Measurements from ENCODE around the gene OXCT2. TPM values are rescaled to one million over a fixed set of nuclear protein-coding genes. Genes with fewer than 3 reads are reported as not detected.

Gene OXCT2
- total RNA-seq, 1 donor from 2014 or later, result 0.36 TPM

DNA sequence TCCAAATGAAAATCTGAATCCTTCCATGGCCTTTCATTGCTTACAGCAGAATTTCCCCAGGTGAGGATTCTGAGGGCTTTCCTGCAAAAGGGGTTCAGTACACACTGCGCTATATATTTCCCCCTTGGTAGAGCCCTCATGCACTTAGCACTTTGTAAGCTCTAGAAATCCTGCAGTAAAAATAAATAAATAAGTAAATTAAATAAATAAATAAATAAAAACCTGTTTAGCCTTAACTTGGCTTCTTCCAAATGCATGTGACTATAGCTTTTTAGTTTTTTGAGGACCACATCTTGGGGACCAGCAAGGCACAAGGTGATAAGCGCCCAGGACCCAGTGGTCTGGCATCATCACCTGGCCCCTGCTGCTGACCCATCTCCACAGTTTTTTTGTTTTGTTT, 20.7 kb upstream of the OXCT2 start:
- H3K4me3 ChIP-seq (ENCODE audit: insufficient read depth, low read depth, low read length), result no peak overlapping the region
- peaks cover 37% of the 10 kb centered on the region for H3K27me3 Mint-ChIP-seq (ENCODE audit: low read depth, unreplicated experiment)
- no peaks in the 10 kb centered on the region for H4K20me1 ChIP-seq (ENCODE audit: insufficient read depth, low read length)
- no peaks in the 10 kb centered on the region for H3K79me2 ChIP-seq (ENCODE audit: insufficient read depth, low read length)
- H3K27me3 ChIP-seq (ENCODE audit: insufficient read depth, low read length), result peaks cover 28% of the 10 kb centered on the region
- H3K4me2 ChIP-seq (ENCODE audit: low read length), result no peak overlapping the region
- H3K27ac Mint-ChIP-seq (ENCODE audit: unreplicated experiment), result no peak overlapping the region
- H3K9me3 Mint-ChIP-seq (ENCODE audit: unreplicated experiment), result peaks cover 3% of the 10 kb centered on the region
- DNase-seq (ENCODE audit: low read depth), result no peak
- no peaks in the 10 kb centered on the region for H3K36me3 ChIP-seq (ENCODE audit: insufficient read depth, low read length)
- no peak for TF ChIP-seq EZH2 (IDR thresholded peaks at IDR 0.05; ENCODE audit: insufficient read depth, low read length)
- TF ChIP-seq CTCF (IDR thresholded peaks at IDR 0.05; ENCODE audit: insufficient read depth, low read depth, low read length), result no peak
- FAIRE-seq, result no peak
- H3K27ac ChIP-seq (ENCODE audit: low read depth, low read length), result no peak overlapping the region
- no peaks in the 10 kb centered on the region for H3K9me3 ChIP-seq (ENCODE audit: insufficient read depth, low read depth, low read length)
- H3K4me1 ChIP-seq (ENCODE audit: insufficient read depth, low read length), result no peaks in the 10 kb centered on the region
- H3K4me1 Mint-ChIP-seq (ENCODE audit: low read depth, unreplicated experiment), result peaks cover 1% of the 10 kb centered on the region
- H2AFZ ChIP-seq (ENCODE audit: low read depth, low read length), result no peak overlapping the region
- no peak overlapping the region for H3K9ac ChIP-seq (ENCODE audit: low read length)
- peaks cover 2% of the 10 kb centered on the region for H3K36me3 Mint-ChIP-seq (ENCODE audit: low read depth, unreplicated experiment)
- H3K4me3 Mint-ChIP-seq (ENCODE audit: unreplicated experiment), result no peak overlapping the region

DNA sequence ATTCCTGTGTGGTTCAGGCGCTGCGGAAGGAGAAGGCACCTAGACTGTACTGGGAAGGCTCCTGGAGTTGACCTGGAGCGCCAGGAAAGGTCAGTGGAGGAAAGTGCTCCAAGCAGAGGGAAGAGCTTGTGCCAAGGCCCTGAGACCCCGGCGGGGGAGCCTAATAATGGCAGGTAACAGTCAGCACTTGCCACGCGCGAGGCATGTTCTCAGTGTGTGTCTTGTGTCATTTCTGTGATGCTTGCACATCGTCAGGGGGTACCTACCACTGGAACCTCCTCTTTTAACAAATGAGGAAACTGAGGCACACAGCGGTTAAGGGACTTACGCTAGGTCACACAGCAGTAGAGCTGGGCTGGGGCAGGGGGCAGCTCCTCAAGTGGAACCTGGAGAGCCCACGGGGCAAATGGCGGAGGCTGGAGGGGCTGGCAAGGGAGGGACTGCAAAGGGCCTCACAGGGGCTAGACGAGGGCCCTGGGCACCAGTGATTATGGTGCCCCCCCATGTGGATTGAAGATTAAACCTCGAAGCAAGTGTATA, 18.5 kb upstream of the OXCT2 start:
- peak overlapping the region; percentile 34 for H2AFZ ChIP-seq (ENCODE audit: low read depth, low read length)
- Mint-ChIP-seq H3K4me1 (ENCODE audit: low read depth, unreplicated experiment) (peaks cover 1% of the 10 kb centered on the region), H3K4me3 (ENCODE audit: unreplicated experiment) (peak overlapping the region; percentile 62), H3K27me3 (ENCODE audit: low read depth, unreplicated experiment) (peaks cover 52% of the 10 kb centered on the region), H3K36me3 (ENCODE audit: low read depth, unreplicated experiment) (peaks cover 2% of the 10 kb centered on the region), H3K9me3 (ENCODE audit: unreplicated experiment) (peaks cover 3% of the 10 kb centered on the region), H3K27ac (ENCODE audit: unreplicated experiment) (no peak overlapping the region)
- DNase-seq (ENCODE audit: low read depth) (no peak), FAIRE-seq (no peak)
- no peak overlapping the region for H3K27ac ChIP-seq (ENCODE audit: low read depth, low read length)
- no peak overlapping the region for H3K9ac ChIP-seq (ENCODE audit: low read length)
- H3K27me3 ChIP-seq (ENCODE audit: insufficient read depth, low read length), result peaks cover 28% of the 10 kb centered on the region
- no peaks in the 10 kb centered on the region for H3K9me3 ChIP-seq (ENCODE audit: insufficient read depth, low read depth, low read length)
- H3K4me2 ChIP-seq (ENCODE audit: low read length), result peak overlapping the region; percentile 67
- TF ChIP-seq CTCF (IDR thresholded peaks at IDR 0.05; ENCODE audit: insufficient read depth, low read depth, low read length), result no peak
- TF ChIP-seq EZH2 (IDR thresholded peaks at IDR 0.05; ENCODE audit: insufficient read depth, low read length), result peak; percentile 48
- H3K79me2 ChIP-seq (ENCODE audit: insufficient read depth, low read length), result no peaks in the 10 kb centered on the region
- no peaks in the 10 kb centered on the region for H3K4me1 ChIP-seq (ENCODE audit: insufficient read depth, low read length)
- no peaks in the 10 kb centered on the region for H4K20me1 ChIP-seq (ENCODE audit: insufficient read depth, low read length)
- no peaks in the 10 kb centered on the region for H3K36me3 ChIP-seq (ENCODE audit: insufficient read depth, low read length)
- H3K4me3 ChIP-seq (ENCODE audit: insufficient read depth, low read depth, low read length), result no peak overlapping the region

DNA sequence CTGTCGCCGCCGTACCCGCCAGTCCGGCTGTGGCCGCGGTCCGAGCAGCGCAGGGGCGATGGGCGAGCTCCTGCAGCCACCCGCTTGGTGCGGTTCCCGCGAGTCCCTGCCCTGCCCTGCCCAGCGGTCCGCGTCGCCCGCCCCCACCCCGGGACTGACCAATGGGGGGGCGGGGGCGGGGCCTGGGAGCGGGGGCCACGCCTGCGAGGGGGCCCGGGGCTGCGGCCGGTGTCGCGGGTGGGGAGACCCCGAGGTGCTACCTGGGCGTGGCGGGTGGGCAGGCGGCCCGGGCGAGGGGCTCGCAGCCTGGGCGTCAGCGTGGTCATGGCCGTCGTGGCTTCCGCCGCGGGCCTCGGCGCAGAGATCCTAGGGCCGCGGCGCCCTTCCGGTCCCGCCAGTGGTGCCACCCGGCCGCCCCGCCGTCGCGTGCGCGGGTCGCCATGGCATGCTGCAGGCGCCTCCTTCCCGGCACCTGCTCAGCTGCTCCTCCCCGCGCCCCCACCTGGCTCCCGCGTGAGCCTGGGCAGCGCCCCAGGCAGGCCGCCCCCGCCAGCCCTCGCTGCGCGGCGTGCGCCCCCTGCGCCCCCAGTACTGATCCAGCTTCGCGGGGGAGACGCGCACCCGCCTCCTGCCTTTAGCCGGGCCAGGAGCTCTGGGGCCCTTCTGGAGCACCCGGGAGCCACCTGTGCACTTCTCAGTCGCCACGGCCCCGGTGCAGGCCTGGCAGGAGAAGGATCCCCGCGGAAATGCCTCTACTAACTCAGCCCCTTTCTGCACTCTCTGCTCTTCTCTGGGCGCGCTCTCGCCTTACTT, 17.8 kb upstream of the OXCT2 start, which contains the start of gene BMP8B:
TSS of gene BMP8B (minus strand) at position 108 of the 813 bp plus-strand sequence. CDS start 380 bp downstream, outside the sequence.
- Histone ChIP-seq H3K4me1 (ENCODE audit: insufficient read depth, low read length) (no peaks in the 10 kb centered on the region), H3K27ac (ENCODE audit: low read depth, low read length) (no peak within 1 kb of the TSS), H3K36me3 (ENCODE audit: insufficient read depth, low read length) (no peaks in the 10 kb centered on the region), H3K27me3 (ENCODE audit: insufficient read depth, low read length) (peaks cover 28% of the 10 kb centered on the region), H2AFZ (ENCODE audit: low read depth, low read length) (peak within 1 kb of the TSS; percentile 34), H3K9me3 (ENCODE audit: insufficient read depth, low read depth, low read length) (no peaks in the 10 kb centered on the region), H3K79me2 (ENCODE audit: insufficient read depth, low read length) (no peaks in the 10 kb centered on the region), H3K4me2 (ENCODE audit: low read length) (peak within 1 kb of the TSS; percentile 67), H3K4me3 (ENCODE audit: insufficient read depth, low read depth, low read length) (no peak within 1 kb of the TSS), H4K20me1 (ENCODE audit: insufficient read depth, low read length) (no peaks in the 10 kb centered on the region), H3K9ac (ENCODE audit: low read length) (no peak within 1 kb of the TSS)
- Mint-ChIP-seq H3K9me3 (ENCODE audit: unreplicated experiment) (peaks cover 3% of the 10 kb centered on the region), H3K27me3 (ENCODE audit: low read depth, unreplicated experiment) (peaks cover 52% of the 10 kb centered on the region), H3K27ac (ENCODE audit: unreplicated experiment) (no peak within 1 kb of the TSS), H3K4me3 (ENCODE audit: unreplicated experiment) (peak within 1 kb of the TSS; percentile 62), H3K4me1 (ENCODE audit: low read depth, unreplicated experiment) (peaks cover 1% of the 10 kb centered on the region), H3K36me3 (ENCODE audit: low read depth, unreplicated experiment) (peaks cover 2% of the 10 kb centered on the region)
- FAIRE-seq, result no peak
- TF ChIP-seq CTCF (IDR thresholded peaks at IDR 0.05; ENCODE audit: insufficient read depth, low read depth, low read length), result no peak
- TF ChIP-seq EZH2 (IDR thresholded peaks at IDR 0.05; ENCODE audit: insufficient read depth, low read length), result peak; percentile 88
- no peak for DNase-seq (ENCODE audit: low read depth)

All from astrocyte (in vitro differentiated cells and primary cell).